DMS 273 (cell line): Measurements from ENCODE around the gene ASH1L.
A peak's percentile ranks its signal among the peaks of the same experiment; 100 is the strongest.
"Not testable (repeated sequence)": the region's sequence is repeated elsewhere in the genome, so short reads cannot be mapped to it uniquely, and the experiment has no call there.

Experiments used
- DNase-seq: peaks from one replicate; lab custom pipeline; 2025; ENCODE audit not compliant: unreplicated experiment; lab: John Stamatoyannopoulos, UW

The ASH1L gene, protein sequence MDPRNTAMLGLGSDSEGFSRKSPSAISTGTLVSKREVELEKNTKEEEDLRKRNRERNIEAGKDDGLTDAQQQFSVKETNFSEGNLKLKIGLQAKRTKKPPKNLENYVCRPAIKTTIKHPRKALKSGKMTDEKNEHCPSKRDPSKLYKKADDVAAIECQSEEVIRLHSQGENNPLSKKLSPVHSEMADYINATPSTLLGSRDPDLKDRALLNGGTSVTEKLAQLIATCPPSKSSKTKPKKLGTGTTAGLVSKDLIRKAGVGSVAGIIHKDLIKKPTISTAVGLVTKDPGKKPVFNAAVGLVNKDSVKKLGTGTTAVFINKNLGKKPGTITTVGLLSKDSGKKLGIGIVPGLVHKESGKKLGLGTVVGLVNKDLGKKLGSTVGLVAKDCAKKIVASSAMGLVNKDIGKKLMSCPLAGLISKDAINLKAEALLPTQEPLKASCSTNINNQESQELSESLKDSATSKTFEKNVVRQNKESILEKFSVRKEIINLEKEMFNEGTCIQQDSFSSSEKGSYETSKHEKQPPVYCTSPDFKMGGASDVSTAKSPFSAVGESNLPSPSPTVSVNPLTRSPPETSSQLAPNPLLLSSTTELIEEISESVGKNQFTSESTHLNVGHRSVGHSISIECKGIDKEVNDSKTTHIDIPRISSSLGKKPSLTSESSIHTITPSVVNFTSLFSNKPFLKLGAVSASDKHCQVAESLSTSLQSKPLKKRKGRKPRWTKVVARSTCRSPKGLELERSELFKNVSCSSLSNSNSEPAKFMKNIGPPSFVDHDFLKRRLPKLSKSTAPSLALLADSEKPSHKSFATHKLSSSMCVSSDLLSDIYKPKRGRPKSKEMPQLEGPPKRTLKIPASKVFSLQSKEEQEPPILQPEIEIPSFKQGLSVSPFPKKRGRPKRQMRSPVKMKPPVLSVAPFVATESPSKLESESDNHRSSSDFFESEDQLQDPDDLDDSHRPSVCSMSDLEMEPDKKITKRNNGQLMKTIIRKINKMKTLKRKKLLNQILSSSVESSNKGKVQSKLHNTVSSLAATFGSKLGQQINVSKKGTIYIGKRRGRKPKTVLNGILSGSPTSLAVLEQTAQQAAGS (N-terminal part only)

DNA sequence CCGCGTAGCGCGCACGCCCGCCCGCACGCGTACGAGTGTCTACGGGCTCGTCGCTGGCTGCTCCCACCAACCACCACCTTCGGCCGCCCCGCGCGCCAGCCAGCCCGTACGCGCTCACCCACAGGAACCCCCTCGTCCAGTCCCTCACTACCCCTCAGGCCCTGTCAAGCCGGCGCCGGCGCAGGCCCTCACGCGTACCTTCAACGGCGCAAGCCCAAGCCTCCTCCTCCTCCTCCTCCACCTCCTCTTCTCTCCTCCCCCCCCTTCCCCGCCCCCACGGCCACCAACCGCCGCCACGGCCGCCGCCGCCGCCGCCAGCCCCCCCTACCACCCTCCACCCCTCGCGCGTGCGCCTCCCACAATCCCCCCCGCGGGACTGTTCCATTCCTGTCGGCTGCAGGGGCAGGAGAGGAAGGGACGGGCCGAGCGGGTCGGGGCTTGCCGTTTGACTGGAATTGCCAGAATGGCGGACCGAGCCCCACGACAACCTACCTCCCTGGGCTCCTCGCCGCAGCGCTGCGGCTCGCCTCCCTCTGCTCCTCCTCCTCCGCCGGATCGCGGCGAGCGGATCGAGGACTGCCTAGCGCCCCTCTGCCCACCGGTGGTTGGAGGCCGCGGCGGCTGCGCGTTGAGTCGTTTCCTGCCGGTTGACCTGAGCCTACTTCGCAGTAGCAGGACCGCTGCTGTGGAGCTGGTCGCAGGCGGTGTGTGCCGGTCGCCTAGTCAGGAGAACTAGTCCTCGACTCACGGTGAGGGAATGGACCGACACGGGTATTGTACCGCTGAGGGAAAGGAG is at the start of gene ASH1L:
Gene ASH1L (minus strand): TSS at position 223 of the 796 bp plus-strand sequence. CDS start 41,284 bp downstream, outside the sequence.
- DNase-seq: peak; percentile 98

DNA sequence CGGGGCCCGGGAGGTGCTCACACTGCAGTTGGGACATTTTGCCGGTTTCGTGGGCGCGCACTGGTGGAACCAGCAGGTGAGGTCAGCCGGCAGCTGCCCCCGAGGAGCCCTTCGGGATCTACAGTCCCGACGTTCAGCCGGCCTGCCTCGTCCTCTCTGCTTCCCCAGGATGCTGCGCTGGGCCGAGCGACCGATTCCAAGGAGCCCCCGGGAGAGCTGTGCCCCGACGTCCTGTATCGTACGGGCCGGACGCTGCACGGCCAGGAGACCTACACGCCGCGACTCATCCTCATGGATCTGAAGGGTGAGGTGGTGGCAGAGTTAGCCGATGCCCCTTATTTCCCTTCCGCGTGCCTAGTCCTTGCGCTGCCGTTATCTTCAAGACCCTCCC is 47.6 kb upstream of the ASH1L start:
- not testable (repeated sequence) for DNase-seq

DNA sequence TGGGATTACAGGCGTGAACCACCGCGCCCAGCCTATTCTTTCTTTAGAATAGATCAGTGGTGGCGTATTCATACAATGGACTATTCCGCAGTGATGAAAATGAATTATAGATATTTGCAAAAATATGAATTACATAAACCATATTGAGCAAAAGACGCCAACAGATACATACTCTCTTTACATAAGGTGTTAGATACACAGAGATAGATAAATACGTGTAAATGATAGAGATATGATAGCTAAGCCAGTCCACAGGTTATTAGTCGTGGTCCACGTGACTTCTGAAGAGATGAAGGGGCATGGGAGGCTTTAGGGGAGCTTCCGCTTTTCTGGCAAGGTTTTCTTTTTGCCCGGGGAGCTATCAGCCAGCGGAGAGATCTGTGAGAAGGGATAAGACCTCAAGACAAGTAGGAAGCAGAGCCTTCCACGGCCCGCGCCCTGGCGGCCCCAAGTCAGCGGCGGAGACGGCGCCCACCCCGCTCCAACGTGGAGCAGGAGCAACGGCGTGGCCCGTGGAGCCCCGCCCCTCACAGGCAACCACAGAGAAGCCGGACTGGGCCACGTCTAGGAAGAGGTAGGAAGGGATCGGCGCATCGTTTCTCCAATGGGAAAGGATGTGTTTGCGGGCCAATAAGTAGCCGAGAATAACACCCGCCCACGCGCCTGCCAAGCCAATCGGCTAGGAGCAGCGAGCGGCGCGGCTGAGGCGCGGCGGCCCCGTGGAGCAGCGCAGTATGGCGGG is 47.1 kb upstream of the ASH1L start, which contains the start of gene MSTO1:
Gene MSTO1 (plus strand): TSS at position 704 of the 742 bp plus-strand sequence. CDS start 31 bp downstream, at position 735.
- DNase-seq: peak; percentile 99

DNA sequence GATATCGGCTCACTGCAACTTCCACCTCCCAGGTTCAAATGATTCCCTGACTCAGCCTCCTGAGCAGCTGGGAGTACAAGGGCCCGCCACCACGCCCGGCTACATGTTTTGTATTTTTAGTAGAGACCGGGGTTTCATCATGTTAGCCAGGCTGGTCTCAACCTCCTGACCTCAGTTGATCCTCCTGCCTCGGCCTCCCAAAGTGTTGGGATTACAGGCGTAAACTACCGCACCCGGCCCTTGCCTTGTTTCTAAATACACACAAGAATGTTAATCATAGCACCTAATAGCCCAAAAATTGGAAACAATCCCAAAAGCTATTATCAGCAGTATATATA is 46.3 kb upstream of the ASH1L start:
- DNase-seq: peak; percentile 22

DNA sequence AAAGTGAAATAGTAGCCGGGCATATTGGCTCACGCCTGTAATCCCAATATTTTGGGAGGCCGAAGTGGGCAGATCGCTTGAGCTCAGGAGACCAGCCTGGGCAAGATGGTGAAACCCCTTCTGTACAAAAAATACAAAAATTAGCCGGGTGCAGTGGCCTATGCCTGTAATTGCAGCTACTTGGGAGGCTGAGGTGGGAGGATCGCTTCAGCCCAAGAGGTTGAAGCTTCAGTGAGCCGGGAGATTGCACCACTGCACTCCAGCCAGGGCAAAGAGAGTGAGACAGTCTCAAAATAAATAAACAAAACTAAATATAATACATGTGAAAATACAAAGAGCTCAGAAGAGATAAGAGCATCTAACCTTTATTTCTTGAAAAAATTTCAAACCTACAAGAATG is 45.1 kb upstream of the ASH1L start:
- peak; percentile 40 for DNase-seq

DNA sequence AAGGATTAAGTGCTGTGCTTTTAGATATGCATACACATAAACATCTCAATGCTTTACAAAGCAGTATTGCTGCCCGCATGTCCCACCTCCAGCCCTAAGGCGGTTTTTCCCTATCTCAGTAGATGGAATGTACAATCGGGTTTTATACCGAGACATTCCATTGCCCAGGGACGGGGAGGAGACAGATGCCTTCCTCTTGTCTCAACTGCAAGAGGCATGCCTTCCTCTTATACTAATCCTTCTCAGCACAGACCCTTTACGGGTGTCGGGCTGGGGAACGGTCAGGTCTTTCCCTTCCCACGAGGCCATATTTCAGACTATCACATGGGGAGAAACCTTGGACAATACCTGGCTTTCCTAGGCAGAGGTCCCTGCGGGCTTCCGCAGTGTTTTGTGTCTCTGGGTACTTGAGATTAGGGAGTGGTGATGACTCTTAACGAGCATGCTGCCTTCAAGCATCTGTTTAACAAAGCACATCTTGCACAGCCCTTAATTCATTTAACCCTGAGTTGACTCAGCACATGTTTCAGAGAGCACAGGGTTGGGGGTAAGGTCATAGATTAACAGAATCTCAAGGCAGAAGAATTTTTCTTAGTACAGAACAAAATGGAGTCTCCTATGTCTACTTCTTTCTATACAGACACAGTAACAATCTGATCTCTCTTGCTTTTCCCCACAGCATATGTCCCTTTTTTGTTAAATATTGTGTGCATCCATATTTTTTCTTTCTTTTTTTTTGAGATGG is 37.4 kb upstream of the ASH1L start:
- not testable (repeated sequence) for DNase-seq

DNA sequence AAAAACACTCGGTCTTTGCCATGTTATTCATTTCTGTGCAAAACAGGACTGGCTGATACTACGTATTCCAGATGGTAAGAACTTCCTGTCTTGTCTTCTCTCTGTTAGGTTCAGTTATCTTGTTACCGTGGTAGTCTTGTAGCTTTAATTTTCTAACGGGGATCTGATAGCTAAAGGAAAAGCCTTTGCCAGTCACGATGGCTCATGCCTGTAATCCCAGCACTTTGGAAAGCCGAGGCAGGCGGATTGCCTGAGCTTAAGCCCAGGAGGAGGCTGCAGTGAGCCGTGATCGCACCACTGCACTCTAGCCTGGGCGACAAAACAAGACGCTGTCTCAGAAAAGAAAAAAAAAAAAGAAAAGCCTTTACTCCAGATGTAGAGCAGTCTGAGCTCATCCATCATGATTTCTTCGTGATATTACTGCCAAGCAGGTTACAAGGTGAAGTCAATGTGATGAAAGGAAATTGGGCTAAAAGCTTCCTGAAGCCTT is 36.3 kb upstream of the ASH1L start:
- DNase-seq: peak; percentile 41

DNA sequence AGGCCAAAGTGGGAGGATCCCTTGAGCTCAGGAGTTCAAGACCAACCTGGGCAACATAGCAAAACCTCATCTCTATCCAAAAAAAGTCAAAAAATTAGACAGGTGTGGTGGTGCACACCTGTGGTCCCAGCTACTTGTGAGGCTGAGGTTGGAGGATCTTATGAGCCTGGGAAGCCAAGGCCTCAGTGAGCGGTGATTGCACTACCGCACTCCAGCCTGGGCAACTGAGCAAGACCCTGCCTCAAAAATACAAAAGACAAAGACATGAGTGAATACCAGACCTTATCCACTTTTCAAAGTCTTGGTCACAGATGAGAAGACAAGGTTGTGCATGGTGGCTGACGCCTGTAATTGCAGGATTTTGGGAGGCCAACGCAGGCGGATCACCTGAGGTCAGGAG is 34.3 kb upstream of the ASH1L start:
- DNase-seq: no peak

DNA sequence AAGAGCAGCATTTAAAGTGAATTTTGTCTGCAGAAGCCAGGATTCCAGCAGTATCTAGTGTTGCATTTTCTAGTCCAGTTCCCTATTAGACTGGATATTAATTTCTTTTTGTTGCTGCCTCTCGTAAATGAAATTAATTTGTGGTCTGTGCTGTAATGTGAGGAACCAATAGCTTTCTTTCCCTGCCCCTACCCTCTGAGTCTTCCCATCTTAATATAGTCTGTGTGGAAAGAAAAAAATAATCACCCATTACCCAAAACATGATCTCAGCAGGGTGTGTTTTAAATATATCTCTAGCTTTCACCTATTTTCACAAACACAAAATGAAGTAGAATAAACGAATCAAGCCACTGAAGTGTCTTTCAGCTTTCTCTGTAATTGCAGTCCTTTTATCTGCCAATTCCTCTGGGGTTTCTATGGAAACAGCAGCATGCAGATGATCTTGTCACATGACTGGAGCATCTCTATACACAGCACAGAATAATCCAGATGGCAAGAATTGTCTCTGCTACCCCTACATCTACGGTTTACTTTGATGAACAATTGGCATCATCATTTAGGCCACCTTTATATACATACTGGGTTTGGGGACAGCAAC is 33.4 kb upstream of the ASH1L start:
- peak; percentile 14 for DNase-seq

DNA sequence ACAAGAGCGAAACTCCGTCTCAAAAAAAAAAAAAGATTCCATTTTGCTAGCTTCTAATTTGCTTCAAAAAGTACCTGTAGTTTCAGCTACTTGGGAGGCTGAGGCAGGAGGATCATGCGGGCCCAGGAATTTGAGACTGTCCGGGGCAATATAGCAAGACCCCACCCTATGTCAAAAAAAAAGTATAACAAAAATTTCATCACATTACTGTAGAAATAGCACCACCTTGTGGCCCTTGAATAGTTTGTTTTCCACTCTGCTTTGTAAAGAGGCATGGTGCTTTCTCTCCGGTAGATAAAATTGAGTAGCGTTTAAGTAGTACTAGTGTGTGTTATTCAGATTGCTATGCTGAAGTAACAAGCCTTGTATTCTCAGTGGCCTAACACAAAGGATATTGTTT is 29.2 kb upstream of the ASH1L start:
- peak; percentile 84 for DNase-seq

DNA sequence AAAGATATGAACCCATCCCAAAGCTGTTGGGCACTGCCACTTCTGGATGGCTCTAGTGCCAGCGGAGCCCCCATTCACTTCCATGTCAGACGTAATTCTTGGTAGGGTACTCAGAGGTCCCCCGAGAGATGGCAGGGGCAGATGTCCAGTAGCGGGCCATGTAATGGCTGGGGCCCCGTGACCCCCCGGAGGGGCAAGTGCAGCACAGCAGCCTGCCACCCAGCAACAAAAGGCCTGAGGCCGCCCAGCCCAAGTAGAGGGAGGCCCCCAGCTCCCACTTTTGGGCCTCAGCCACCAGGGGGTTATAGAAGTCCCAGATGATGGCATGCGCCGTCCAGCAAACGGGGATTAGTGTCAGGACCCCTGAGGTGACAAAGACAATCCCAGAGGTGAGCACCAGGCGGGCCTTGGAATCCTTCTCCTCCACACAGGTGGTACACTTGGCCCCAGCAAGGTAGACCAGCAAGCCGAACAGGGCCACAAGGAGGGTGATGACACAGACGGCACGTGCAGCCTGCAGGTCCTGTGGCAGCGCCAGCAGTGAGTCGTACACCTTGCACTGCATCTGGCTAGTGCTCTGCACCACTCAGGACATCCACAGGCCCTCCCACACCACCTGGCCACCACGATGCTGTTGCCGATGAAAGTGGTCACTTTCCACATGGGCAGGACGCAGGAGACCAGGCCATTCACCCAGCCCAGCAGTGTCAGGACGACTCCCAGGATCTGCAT is 28.1 kb upstream of the ASH1L start:
- DNase-seq: not testable (repeated sequence)

DNA sequence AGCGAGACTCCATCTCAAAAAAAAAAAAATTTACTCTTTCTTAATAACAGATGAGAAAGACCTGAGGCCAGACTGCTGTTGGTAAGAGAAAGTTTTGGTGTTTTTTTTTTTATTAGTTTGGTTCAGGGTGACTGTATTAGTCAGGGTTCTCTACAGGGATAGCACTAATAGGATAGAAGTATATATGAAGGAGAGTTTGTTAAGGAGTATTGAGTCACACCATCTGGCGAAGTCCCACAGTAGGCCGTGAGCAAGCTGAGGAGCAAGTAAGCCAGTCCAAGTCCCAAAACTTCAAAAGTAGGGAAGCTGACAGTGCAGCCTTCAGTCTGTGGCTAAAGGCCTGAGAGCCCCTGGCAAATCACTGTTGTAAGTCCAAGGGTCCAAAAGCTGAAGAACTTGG is 26.7 kb upstream of the ASH1L start:
- not testable (repeated sequence) for DNase-seq

DNA sequence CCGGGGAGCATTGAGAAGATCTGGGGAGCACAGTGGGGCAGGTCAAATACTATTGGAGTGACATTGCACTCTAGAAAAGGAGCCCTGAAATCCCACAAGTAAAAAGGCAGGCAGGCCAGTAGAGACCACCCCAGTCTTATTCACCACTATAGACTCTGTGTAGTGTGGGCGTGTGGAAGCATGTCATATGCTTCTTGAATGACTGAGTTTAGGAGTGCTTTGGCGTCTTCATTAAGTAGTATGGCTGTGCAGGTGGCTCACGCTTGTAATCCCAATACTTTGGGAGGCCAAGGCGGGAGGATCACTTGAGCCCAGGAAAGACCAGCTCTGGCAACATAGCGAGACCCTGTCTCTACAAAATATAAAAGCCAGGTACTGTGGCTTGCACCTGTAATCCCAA is 21.2 kb upstream of the ASH1L start:
- DNase-seq: not testable (repeated sequence)

DNA sequence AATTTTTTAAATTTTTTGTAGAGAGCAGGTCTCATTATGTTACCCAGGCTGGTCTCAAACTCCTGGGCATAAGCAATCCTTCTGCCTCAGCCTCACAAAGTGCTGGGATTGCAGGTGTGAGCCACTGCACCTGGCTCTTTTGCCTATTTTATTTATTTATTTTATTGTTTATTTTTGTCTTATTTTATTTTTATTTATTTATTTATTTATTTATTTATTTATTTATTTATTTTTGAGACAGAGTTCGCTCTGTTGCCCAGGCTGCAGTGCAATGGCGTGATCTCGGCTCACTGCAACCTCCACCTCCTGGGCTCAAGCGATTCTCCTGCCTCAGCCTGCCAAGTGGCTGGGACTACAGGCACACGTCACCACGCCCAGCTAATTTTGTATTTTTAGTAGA is 13.0 kb upstream of the ASH1L start:
- not testable (repeated sequence) for DNase-seq

DNA sequence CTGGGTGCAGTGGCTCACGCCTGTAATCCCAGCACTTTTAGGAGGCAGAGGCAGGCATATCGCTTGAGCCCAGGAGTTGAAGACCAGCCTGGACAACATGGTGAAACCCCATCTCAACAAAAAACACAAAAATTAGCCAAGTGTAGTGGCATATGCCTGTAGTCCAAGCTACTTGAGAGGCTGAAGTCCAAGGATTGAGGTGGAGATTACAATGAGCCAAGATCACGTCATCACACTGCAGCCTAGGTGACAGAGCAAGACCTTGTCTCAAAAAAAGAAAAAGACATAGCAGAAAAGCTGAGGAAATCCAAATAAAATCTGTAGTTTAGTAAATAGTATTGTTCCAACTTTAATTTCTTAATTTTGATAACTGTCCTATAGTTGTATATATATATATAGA is 11.5 kb upstream of the ASH1L start:
- no peak for DNase-seq

DNA sequence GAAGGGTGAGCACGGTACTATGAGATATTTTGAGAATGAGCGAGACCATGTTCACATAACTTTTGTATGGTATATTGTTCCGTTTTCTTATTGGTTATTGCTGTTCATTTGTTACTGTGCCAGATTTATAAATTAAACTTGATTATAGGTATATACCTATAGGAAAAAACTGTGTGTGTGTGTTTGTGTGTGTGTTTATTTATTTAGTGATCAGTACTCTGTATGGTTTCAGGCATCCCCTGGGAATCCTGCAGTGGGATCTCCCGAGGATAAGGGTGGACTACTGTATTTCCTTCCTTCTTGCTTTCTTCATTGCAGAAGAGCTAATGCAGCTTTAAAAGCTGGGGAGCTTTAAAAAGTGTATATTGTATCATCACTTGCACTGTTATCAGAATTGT is 8.0 kb upstream of the ASH1L start:
- no peak for DNase-seq

DNA sequence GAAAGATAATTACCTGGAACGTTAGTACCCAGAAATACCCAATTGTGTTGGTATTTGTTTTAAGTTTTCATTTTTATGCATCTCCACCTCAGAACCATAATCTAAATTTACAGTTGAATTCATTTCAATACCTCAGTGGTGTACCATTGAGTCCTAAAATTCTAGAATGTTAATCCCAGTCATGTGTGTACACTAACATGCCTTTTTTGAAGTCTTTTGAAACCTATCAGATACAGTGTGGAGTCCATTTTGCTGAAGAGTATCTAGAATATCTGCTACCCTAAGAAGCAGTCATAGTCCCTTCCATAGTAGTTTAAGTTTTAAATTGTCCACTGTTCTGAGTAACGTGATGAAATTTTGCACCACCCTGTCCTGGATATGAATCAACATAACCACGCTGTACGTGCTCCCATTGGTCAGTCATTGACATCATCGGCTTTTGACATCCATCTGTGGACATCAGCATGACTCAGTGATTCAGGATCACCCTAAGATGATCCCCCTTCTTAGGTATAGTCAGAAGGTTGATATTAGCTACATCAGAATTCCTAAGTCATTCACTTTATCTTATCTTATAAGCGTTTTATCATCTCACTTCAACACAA is 7.5 kb upstream of the ASH1L start:
- no peak for DNase-seq
